D341Med (cell line): ENCODE results near the gene CDC42SE1.
"Not testable (repeated sequence)": the region's sequence is repeated elsewhere in the genome, so short reads cannot be mapped to it uniquely, and the experiment has no call there.

Experiments used
- DNase-seq: peaks from one replicate; pipeline ENCODE4 v3.0.0; 2012; ENCODE audit warnings: low spot score

CDC42SE1 gene

GRCh38 chr1:151059109-151060006, at the start of gene CDC42SE1:
Gene CDC42SE1, minus strand, starts transcription at chr1:151059622. Its CDS starts 3,892 bp downstream, at chr1:151055730.
- peak; percentile 96 for DNase-seq

GRCh38 chr1:151108331-151108730, 48.9 kb upstream of the CDC42SE1 start:
- DNase-seq: no peak

GRCh38 chr1:151106894-151107293, 47.5 kb upstream of the CDC42SE1 start:
- DNase-seq: no peak

- DNase-seq: no peak
These were observed 45.2 kb upstream of the CDC42SE1 start for GRCh38 chr1:151104630-151105029.

GRCh38 chr1:151098126-151098525, 38.7 kb upstream of the CDC42SE1 start:
- DNase-seq: no peak

- DNase-seq: not testable (repeated sequence)
These were observed 38.0 kb upstream of the CDC42SE1 start for GRCh38 chr1:151097426-151097825.

GRCh38 chr1:151085953-151086559, 26.6 kb upstream of the CDC42SE1 start:
- no peak for DNase-seq

- no peak for DNase-seq
These were observed 12.8 kb upstream of the CDC42SE1 start for GRCh38 chr1:151072224-151072623.

- peak; percentile 94 for DNase-seq
These were observed 11.3 kb upstream of the CDC42SE1 start, which contains the start of gene GABPB2 for GRCh38 chr1:151070474-151071276. Gene GABPB2, plus strand, starts transcription at chr1:151070761. Its CDS starts 17,429 bp downstream, at chr1:151088190.

- DNase-seq: no peak
These were observed 9.7 kb upstream of the CDC42SE1 start for GRCh38 chr1:151069103-151069486.

GRCh38 chr1:151067185-151067584, 7.8 kb upstream of the CDC42SE1 start:
- no peak for DNase-seq

- DNase-seq: no peak
These were observed 5.7 kb upstream of the CDC42SE1 start for GRCh38 chr1:151065089-151065645.

- peak; percentile 42 for DNase-seq
These were observed 3.4 kb upstream of the CDC42SE1 start for GRCh38 chr1:151062741-151063371.

- DNase-seq: no peak
These were observed 2.3 kb upstream of the CDC42SE1 start for GRCh38 chr1:151061704-151062103.

GRCh38 chr1:151060657-151061421, 1.4 kb upstream of the CDC42SE1 start:
- no peak for DNase-seq

GRCh38 chr1:151060007-151060656, 710 bp upstream of the CDC42SE1 start, which contains the start of gene MLLT11:
Gene MLLT11, plus strand, starts transcription at chr1:151060397. Its CDS starts 6,828 bp downstream, at chr1:151067225.
- DNase-seq: peak; percentile 84

GRCh38 chr1:151058692-151059091, 730 bp downstream of the CDC42SE1 start:
- DNase-seq: peak; percentile 59

GRCh38 chr1:151056149-151056548, 3.3 kb downstream of the CDC42SE1 start:
- DNase-seq: no peak

GRCh38 chr1:151055581-151055980, 3.8 kb downstream of the CDC42SE1 start:
- no peak for DNase-seq

- DNase-seq: no peak
These were observed 4.4 kb downstream of the CDC42SE1 start for GRCh38 chr1:151054971-151055547.
